Measurements from ENCODE around the gene NAXD. TPM values are rescaled to one million over a fixed set of nuclear protein-coding genes. Genes with fewer than 3 reads are reported as not detected.

The NAXD gene
- total RNA-seq, 1 donor from 2014 or later: 25.6 TPM

DNA sequence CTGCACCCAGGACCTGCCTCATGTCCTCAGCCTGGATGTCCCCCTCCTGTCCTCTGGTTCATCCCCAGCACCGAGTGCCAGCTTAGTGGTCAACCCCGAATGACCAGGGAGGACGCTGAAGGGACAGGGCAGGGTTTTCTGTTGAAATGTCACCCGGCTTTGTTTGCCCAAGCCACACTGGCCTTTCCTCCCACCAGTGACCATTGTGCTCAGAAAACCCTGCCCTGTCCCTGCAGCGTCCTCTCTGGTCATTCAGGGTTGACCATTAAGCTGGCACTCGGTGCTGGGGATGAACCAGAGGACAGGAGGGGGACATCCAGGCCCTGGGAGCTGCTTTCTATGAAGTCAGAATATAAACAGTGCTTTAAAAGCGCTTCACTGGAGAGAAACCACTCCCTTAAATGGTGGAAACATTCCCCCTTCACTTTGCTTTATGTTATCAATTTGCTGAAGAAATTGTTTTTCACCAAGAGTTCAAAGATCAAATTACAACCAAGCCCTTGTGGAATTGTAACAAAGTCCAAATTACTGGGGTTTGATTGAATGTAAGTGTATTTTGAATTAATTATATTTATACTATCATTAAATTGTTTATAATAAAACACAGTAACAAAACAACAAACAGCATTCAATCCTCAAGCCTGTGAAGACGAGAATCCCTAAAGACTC, 69.2 kb downstream of the NAXD start:
- Histone ChIP-seq H3K4me3 (ENCODE audit: low read depth, low read length) (no peak overlapping the region), H3K36me3 (ENCODE audit: control insufficient read depth, insufficient read depth, low read length) (peaks cover 5% of the 10 kb centered on the region), H3K27me3 (ENCODE audit: control insufficient read depth, insufficient read depth, low read length) (no peaks in the 10 kb centered on the region)
- TF ChIP-seq, protein P1, sequence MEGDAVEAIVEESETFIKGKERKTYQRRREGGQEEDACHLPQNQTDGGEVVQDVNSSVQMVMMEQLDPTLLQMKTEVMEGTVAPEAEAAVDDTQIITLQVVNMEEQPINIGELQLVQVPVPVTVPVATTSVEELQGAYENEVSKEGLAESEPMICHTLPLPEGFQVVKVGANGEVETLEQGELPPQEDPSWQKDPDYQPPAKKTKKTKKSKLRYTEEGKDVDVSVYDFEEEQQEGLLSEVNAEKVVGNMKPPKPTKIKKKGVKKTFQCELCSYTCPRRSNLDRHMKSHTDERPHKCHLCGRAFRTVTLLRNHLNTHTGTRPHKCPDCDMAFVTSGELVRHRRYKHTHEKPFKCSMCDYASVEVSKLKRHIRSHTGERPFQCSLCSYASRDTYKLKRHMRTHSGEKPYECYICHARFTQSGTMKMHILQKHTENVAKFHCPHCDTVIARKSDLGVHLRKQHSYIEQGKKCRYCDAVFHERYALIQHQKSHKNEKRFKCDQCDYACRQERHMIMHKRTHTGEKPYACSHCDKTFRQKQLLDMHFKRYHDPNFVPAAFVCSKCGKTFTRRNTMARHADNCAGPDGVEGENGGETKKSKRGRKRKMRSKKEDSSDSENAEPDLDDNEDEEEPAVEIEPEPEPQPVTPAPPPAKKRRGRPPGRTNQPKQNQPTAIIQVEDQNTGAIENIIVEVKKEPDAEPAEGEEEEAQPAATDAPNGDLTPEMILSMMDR (IDR thresholded peaks at IDR 0.05; ENCODE audit: insufficient read depth, low read length, poor library complexity, severe bottlenecking): no peak
- DNase-seq (ENCODE audit: low read depth): no peak

DNA sequence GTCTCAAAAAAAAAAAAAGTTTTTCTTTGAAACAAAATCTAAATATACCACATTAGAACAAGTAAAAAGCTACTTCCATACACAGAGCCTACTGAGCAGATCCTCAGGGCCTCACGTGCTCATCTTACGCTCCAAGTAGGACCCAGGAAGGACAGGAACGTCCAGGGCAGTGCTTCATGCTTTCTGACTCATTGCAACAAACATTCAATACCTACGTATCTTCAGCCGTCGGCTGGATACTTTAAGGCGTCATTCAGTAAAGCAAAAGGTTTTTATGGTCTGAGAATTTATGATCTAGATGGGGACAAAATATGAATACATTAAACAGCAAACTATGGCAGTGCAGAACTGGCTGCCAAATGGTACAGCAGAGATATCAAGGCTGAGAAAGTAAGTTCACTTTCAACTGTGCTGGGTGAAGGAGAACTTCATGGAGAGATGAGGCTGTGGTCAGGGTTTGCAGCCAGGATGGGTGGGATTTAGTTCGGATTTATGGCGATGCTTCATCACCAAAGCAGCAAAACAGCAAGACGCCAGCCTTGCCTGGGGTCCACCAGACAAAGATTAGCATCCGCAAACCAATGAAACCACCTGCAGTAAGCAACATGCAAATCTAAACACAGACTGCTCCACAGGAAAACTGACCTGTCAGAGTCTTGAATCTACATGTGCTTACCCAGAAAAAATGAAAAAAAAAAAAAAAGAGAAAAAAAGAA, 70.1 kb downstream of the NAXD start:
- H3K27me3 ChIP-seq (ENCODE audit: control insufficient read depth, insufficient read depth, low read length): no peaks in the 10 kb centered on the region
- H3K4me3 ChIP-seq (ENCODE audit: low read depth, low read length): no peak overlapping the region
- TF ChIP-seq, protein P1 (IDR thresholded peaks at IDR 0.05; ENCODE audit: insufficient read depth, low read length, poor library complexity, severe bottlenecking): no peak
- peaks cover 5% of the 10 kb centered on the region for H3K36me3 ChIP-seq (ENCODE audit: control insufficient read depth, insufficient read depth, low read length)
- DNase-seq (ENCODE audit: low read depth): no peak

DNA sequence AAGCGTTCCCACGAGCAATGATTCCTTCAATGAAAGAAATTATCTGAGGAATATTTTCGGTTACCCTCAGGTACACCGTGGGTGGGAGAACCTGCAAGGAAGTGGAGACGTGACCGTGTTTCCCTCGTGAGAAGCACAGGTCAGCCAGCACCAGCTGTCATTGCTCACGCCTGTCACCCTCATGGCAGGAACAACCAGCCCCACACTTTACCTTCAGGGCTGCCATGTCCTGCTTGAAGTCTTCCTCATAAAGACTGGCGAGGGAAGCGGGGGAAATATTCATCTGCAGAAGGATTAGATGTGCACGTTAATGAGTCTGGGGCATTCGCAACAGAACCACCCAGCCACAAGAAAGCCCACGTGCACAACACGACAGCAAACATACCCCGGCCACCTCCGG, 72.4 kb downstream of the NAXD start:
- Histone ChIP-seq H3K4me3 (ENCODE audit: low read depth, low read length) (no peak overlapping the region), H3K27me3 (ENCODE audit: control insufficient read depth, insufficient read depth, low read length) (no peaks in the 10 kb centered on the region), H3K36me3 (ENCODE audit: control insufficient read depth, insufficient read depth, low read length) (no peaks in the 10 kb centered on the region)
- no peak for DNase-seq (ENCODE audit: low read depth)
- TF ChIP-seq, protein P1 (IDR thresholded peaks at IDR 0.05; ENCODE audit: insufficient read depth, low read length, poor library complexity, severe bottlenecking): no peak

GRCh38 chr13:110689041-110689440, 73.7 kb downstream of the NAXD start:
- TF ChIP-seq, protein P1 (IDR thresholded peaks at IDR 0.05; ENCODE audit: insufficient read depth, low read length, poor library complexity, severe bottlenecking): no peak
- H3K4me3 ChIP-seq (ENCODE audit: low read depth, low read length): no peak overlapping the region
- H3K27me3 ChIP-seq (ENCODE audit: control insufficient read depth, insufficient read depth, low read length): no peaks in the 10 kb centered on the region
- no peak for DNase-seq (ENCODE audit: low read depth)
- H3K36me3 ChIP-seq (ENCODE audit: control insufficient read depth, insufficient read depth, low read length): no peaks in the 10 kb centered on the region

Other genes starting within 250 kb of the NAXD start
- gene RAB20, start 53.8 kb upstream of the NAXD start, total RNA-seq: 3.4 and 7.4 TPM in 2 replicates
- gene CARS2, start 90.6 kb downstream of the NAXD start, total RNA-seq: 66.7 and 73.6 TPM in 2 replicates
- 12.6 and 14.7 TPM in 2 replicates for gene ING1, start 98.2 kb downstream of the NAXD start, total RNA-seq

Data from kidney epithelial cell (primary cell).